Measurements from ENCODE around the gene CATSPERD. TPM values are rescaled to one million over a fixed set of nuclear protein-coding genes. Genes with fewer than 3 reads are reported as not detected.

Gene CATSPERD
- total RNA-seq, 1 experiment from 2014 or later = not detected

- CTCF ChIA-PET = interaction anchor here (1.0 kb wide), 1 partner anchor 33 kb away, joined by 3 read pairs; no protein-coding TSS in a partner anchor
- no TSS peak for BruUV-seq (replicated peaks)
- intact Hi-C loops (cut with micrococcal nuclease; ENCODE audit: unreplicated experiment) = no loop called here
Observed at GRCh38 chr19:5814123-5814851, 93.8 kb downstream of the CATSPERD start.

GRCh38 chr19:5814852-5815246 is 94.4 kb downstream of the CATSPERD start:
- H3K4me3 Mint-ChIP-seq (ENCODE audit: low read depth, unreplicated experiment) = no peak overlapping the region
- no peaks in the 10 kb centered on the region for H3K27me3 Mint-ChIP-seq (ENCODE audit: unreplicated experiment)
- H3K9me3 Mint-ChIP-seq (ENCODE audit: low read depth, unreplicated experiment) = no peaks in the 10 kb centered on the region
- TF ChIP-seq CTCF (IDR thresholded peaks at IDR 0.05; ENCODE audit: unreplicated experiment) = no peak
- H3K4me1 Mint-ChIP-seq (ENCODE audit: low read depth, unreplicated experiment) = peaks cover 23% of the 10 kb centered on the region
- no peak for DNase-seq
- peaks cover 5% of the 10 kb centered on the region for H3K36me3 Mint-ChIP-seq (ENCODE audit: insufficient read depth, unreplicated experiment)
- intact Hi-C loops (cut with micrococcal nuclease; ENCODE audit: unreplicated experiment) = no loop called here
- CTCF ChIA-PET = interaction anchor here (1.0 kb wide), 1 partner anchor 32 kb away, joined by 3 read pairs; no protein-coding TSS in a partner anchor
- no TSS peak for BruUV-seq (replicated peaks)
- H3K27ac Mint-ChIP-seq (ENCODE audit: unreplicated experiment) = no peak overlapping the region

More at GRCh38 chr19:5814123-5814851, 93.8 kb downstream of the CATSPERD start:
- Mint-ChIP-seq H3K27ac (ENCODE audit: unreplicated experiment) (no peak overlapping the region), H3K36me3 (ENCODE audit: insufficient read depth, unreplicated experiment) (peaks cover 5% of the 10 kb centered on the region), H3K9me3 (ENCODE audit: low read depth, unreplicated experiment) (no peaks in the 10 kb centered on the region), H3K4me3 (ENCODE audit: low read depth, unreplicated experiment) (no peak overlapping the region), H3K27me3 (ENCODE audit: unreplicated experiment) (no peaks in the 10 kb centered on the region), H3K4me1 (ENCODE audit: low read depth, unreplicated experiment) (peaks cover 23% of the 10 kb centered on the region)
- TF ChIP-seq CTCF (IDR thresholded peaks at IDR 0.05; ENCODE audit: unreplicated experiment) = no peak
- DNase-seq = no peak

GRCh38 chr19:5817218-5817617 is 96.8 kb downstream of the CATSPERD start:
- Mint-ChIP-seq H3K36me3 (ENCODE audit: insufficient read depth, unreplicated experiment) (peaks cover 9% of the 10 kb centered on the region), H3K27ac (ENCODE audit: unreplicated experiment) (no peak overlapping the region)
- CTCF ChIA-PET = no interaction called here

GRCh38 chr19:5818594-5818993 is 98.2 kb downstream of the CATSPERD start:
- no peak overlapping the region for H3K4me3 Mint-ChIP-seq (ENCODE audit: low read depth, unreplicated experiment)
- H3K36me3 Mint-ChIP-seq (ENCODE audit: insufficient read depth, unreplicated experiment) = peaks cover 9% of the 10 kb centered on the region
- no TSS peak for BruUV-seq (replicated peaks)
- no peaks in the 10 kb centered on the region for H3K27me3 Mint-ChIP-seq (ENCODE audit: unreplicated experiment)
- CTCF ChIA-PET = interaction anchor here (0.6 kb wide), 1 partner anchor 42 kb away, joined by 4 read pairs; no protein-coding TSS in a partner anchor
- TF ChIP-seq CTCF (IDR thresholded peaks at IDR 0.05; ENCODE audit: unreplicated experiment) = no peak
- peaks cover 32% of the 10 kb centered on the region for H3K4me1 Mint-ChIP-seq (ENCODE audit: low read depth, unreplicated experiment)
- peak overlapping the region; percentile 53 for H3K27ac Mint-ChIP-seq (ENCODE audit: unreplicated experiment)
- peak; percentile 78 for DNase-seq
- intact Hi-C loops (cut with micrococcal nuclease; ENCODE audit: unreplicated experiment) = no loop called here
- H3K9me3 Mint-ChIP-seq (ENCODE audit: low read depth, unreplicated experiment) = no peaks in the 10 kb centered on the region

More at GRCh38 chr19:5817218-5817617, 96.8 kb downstream of the CATSPERD start:
- no peaks in the 10 kb centered on the region for H3K27me3 Mint-ChIP-seq (ENCODE audit: unreplicated experiment)
- H3K9me3 Mint-ChIP-seq (ENCODE audit: low read depth, unreplicated experiment) = no peaks in the 10 kb centered on the region
- intact Hi-C loops (cut with micrococcal nuclease; ENCODE audit: unreplicated experiment) = no loop called here
- DNase-seq = no peak
- TF ChIP-seq CTCF (IDR thresholded peaks at IDR 0.05; ENCODE audit: unreplicated experiment) = no peak
- H3K4me3 Mint-ChIP-seq (ENCODE audit: low read depth, unreplicated experiment) = no peak overlapping the region
- H3K4me1 Mint-ChIP-seq (ENCODE audit: low read depth, unreplicated experiment) = peaks cover 23% of the 10 kb centered on the region
- BruUV-seq (replicated peaks) = no TSS peak

Measured in Calu3 (cell line).